HG02763 (cell line): Measurements from ENCODE around the gene EPHX1.
"Not testable (repeated sequence)": the region's sequence is repeated elsewhere in the genome, so short reads cannot be mapped to it uniquely, and the experiment has no call there.

Experiments
- ATAC-seq: cut with Tn5 transposase; IDR thresholded peaks from one replicate; pipeline ENCODE4 v1.9.1; 2021; ENCODE audit warnings: mild to moderate bottlenecking, moderate library complexity; ENCODE audit not compliant: unreplicated experiment

EPHX1 gene

GRCh38 chr1:225777058-225777582 lies 32.8 kb upstream of the EPHX1 start:
- ATAC-seq = no peak

- peak; percentile 99 for ATAC-seq
These were observed 32.2 kb upstream of the EPHX1 start, which contains the start of gene SRP9 for GRCh38 chr1:225777583-225778336. SRP9 (plus strand) TSS chr1:225777826; CDS start chr1:225777941, 115 bp downstream.

GRCh38 chr1:225778337-225778669 lies 31.6 kb upstream of the EPHX1 start:
- no peak for ATAC-seq

- ATAC-seq = not testable (repeated sequence)
These were observed 30.8 kb upstream of the EPHX1 start for GRCh38 chr1:225779165-225779564.

GRCh38 chr1:225780134-225780533 lies 29.8 kb upstream of the EPHX1 start:
- ATAC-seq = no peak

- ATAC-seq = no peak
These were observed 29.3 kb upstream of the EPHX1 start for GRCh38 chr1:225780630-225781029.

- ATAC-seq = not testable (repeated sequence)
These were observed 20.8 kb upstream of the EPHX1 start for GRCh38 chr1:225789142-225789541.

- ATAC-seq = no peak
These were observed 15.0 kb upstream of the EPHX1 start for GRCh38 chr1:225794954-225795353.

GRCh38 chr1:225796097-225796496 lies 13.8 kb upstream of the EPHX1 start:
- ATAC-seq = not testable (repeated sequence)

- not testable (repeated sequence) for ATAC-seq
These were observed 8.8 kb upstream of the EPHX1 start for GRCh38 chr1:225801146-225801545.

- ATAC-seq = no peak
These were observed 3.7 kb upstream of the EPHX1 start for GRCh38 chr1:225806249-225806648.

GRCh38 chr1:225806736-225807135 lies 3.2 kb upstream of the EPHX1 start:
- not testable (repeated sequence) for ATAC-seq

GRCh38 chr1:225808136-225808535 lies 1.8 kb upstream of the EPHX1 start:
- ATAC-seq = no peak

GRCh38 chr1:225810579-225811538 lies 935 bp downstream of the EPHX1 start:
- ATAC-seq = not testable (repeated sequence)

- no peak for ATAC-seq
These were observed 1.9 kb downstream of the EPHX1 start for GRCh38 chr1:225811622-225812487.

- no peak for ATAC-seq
These were observed 2.7 kb downstream of the EPHX1 start for GRCh38 chr1:225812488-225813213.

GRCh38 chr1:225813214-225813964 lies 3.5 kb downstream of the EPHX1 start:
- no peak for ATAC-seq

GRCh38 chr1:225814381-225814780 lies 4.5 kb downstream of the EPHX1 start:
- ATAC-seq = no peak

GRCh38 chr1:225815090-225815489 lies 5.2 kb downstream of the EPHX1 start:
- ATAC-seq = not testable (repeated sequence)
